GM12878 (cell line): ENCODE results near the gene CCDC102B. TPM values are rescaled to one million over a fixed set of nuclear protein-coding genes. Genes with fewer than 3 reads are reported as not detected.

ENCODE experiments used
- ATAC-seq: fragments of 200-7000 bp; cut with Tn5 transposase; 3 replicates; pipeline ENCODE4 v1.9.1; 2020; ENCODE audit warnings: mild to moderate bottlenecking, moderate library complexity
- BruUV-seq: library from RNA; stranded (reverse); fragments of 400-500 nt; replicated peaks from 2 replicates; lab custom pipeline; 2021; lab: Mats Ljungman, UMichigan
- CTCF ChIA-PET: fragments of 300-600 bp; sonication (Branson Sonifier 250); formaldehyde crosslinking; extraction: SDS; loops from one replicate; lab custom pipeline; 2021; ENCODE audit warnings: inconsistent platforms; lab: Yijun Ruan, JAX
- POLR2A ChIA-PET: fragments of 350-600 bp; formaldehyde crosslinking; extraction: SDS; loops from one replicate; lab custom pipeline; 2021; ENCODE audit warnings: inconsistent platforms; lab: Charles Lee
- RAD21 ChIA-PET: fragments of 300-600 bp; sonication (Branson Sonifier 250); formaldehyde crosslinking; loops from one replicate; lab custom pipeline; 2023; ENCODE audit warnings: antibody characterized with exemption; ENCODE audit not compliant: unreplicated experiment; lab: Charles Lee
- SMC1A ChIA-PET: fragments of 300-600 bp; sonication (Branson Sonifier 250); formaldehyde crosslinking; loops from one replicate; lab custom pipeline; 2023; ENCODE audit not compliant: unreplicated experiment, uncharacterized antibody; lab: Charles Lee
- DNase-seq: peaks from one replicate; pipeline ENCODE4 v3.0.0-alpha.2; 2011; ENCODE audit warnings: low read depth, low spot score
- FAIRE-seq: peaks from 3 replicates; lab custom pipeline; 2011; peaks lifted over from hg19 to GRCh38; lab: Jason Lieb, UNC
- H2AFZ ChIP-seq: 2 replicates; pipeline ENCODE4 v1.6.0; 2011; ENCODE audit warnings: low read depth, low read length, control low read depth; ENCODE audit not compliant: control insufficient read depth
- H3K27ac ChIP-seq: 2 replicates; pipeline ENCODE4 v1.5.1; 2011; ENCODE audit warnings: control low read depth; ENCODE audit not compliant: control insufficient read depth, insufficient read depth
- H3K27me3 ChIP-seq, 2 experiments: replicated peaks in 1 of 2; 2 replicates each; pipeline versions ENCODE4 v1.6.0 to v1.6.1; 2011; ENCODE audit warnings: low read length in 1 of 2; ENCODE audit not compliant: control insufficient read depth in 2 of 2, insufficient read depth in 2 of 2
- H3K36me3 ChIP-seq, 2 experiments: 2 replicates each; pipeline ENCODE4 v1.5.1; 2011; ENCODE audit warnings: low read length in 1 of 2; ENCODE audit not compliant: control insufficient read depth in 2 of 2, insufficient read depth in 2 of 2
- H3K4me1 ChIP-seq: 2 replicates; pipeline ENCODE4 v1.6.1; 2011; ENCODE audit warnings: mild to moderate bottlenecking, low read length, moderate library complexity, mixed read lengths; ENCODE audit not compliant: control insufficient read depth, insufficient read depth
- H3K4me2 ChIP-seq: 2 replicates; pipeline ENCODE4 v1.6.0; 2011; ENCODE audit warnings: control low read depth; ENCODE audit not compliant: control insufficient read depth, insufficient read depth
- H3K4me3 ChIP-seq: fragments of 200-600 bp; sonication (generic); 2 replicates; pipeline ENCODE4 v1.5.1; 2016
- H3K79me2 ChIP-seq: 2 replicates; pipeline ENCODE4 v1.6.0; 2011; ENCODE audit warnings: low read length; ENCODE audit not compliant: control insufficient read depth, insufficient read depth
- H3K9ac ChIP-seq: 2 replicates; pipeline ENCODE4 v1.8.0; 2011; ENCODE audit warnings: low read length, control low read depth, mixed read lengths; ENCODE audit not compliant: control insufficient read depth, insufficient read depth
- H3K9me3 ChIP-seq: replicated peaks from 3 replicates; pipeline ENCODE4 v1.5.1; 2011; ENCODE audit warnings: mild to moderate bottlenecking, low read length; ENCODE audit not compliant: control insufficient read depth, insufficient read depth
- H4K20me1 ChIP-seq: 2 replicates; pipeline ENCODE4 v1.6.0; 2011; ENCODE audit not compliant: control insufficient read depth, insufficient read depth
- ASH2L ChIP-seq: fragments of 300-600, 200-600 bp; sonication (generic); IDR thresholded peaks from 2 replicates; pipeline ENCODE4 v1.6.1; 2017; ENCODE audit warnings: low read depth, mild to moderate bottlenecking, borderline replicate concordance
- BRCA1 ChIP-seq: IDR thresholded peaks from 2 replicates; pipeline ENCODE4 v1.6.1; 2011; ENCODE audit warnings: low read depth, low read length, improper control_type of control experiment
- CBX3 ChIP-seq: fragments of 200-600 bp; sonication (generic); IDR thresholded peaks from 2 replicates; pipeline ENCODE4 v1.6.1; 2016; ENCODE audit warnings: low read depth, borderline replicate concordance
- E4F1 ChIP-seq: fragments of 450-650 bp; IDR thresholded peaks from 2 replicates; pipeline ENCODE4 v1.6.1; 2018; ENCODE audit warnings: borderline replicate concordance, mild to moderate bottlenecking; ENCODE audit not compliant: partially characterized antibody
- EED ChIP-seq: sonication (generic); IDR thresholded peaks from 2 replicates; pipeline ENCODE4 v1.6.1; 2016; ENCODE audit warnings: antibody characterized with exemption, low read depth
- ESRRA ChIP-seq: IDR thresholded peaks from 2 replicates; pipeline ENCODE4 v1.6.1; 2012; ENCODE audit warnings: mild to moderate bottlenecking, low read length, improper control_type of control experiment
- EZH2 ChIP-seq: IDR thresholded peaks from 2 replicates; pipeline ENCODE4 v1.6.1; 2012; ENCODE audit warnings: low read depth, mild to moderate bottlenecking, control low read depth, inconsistent platforms, low read length, borderline replicate concordance; ENCODE audit not compliant: control insufficient read depth
- JUND ChIP-seq: IDR thresholded peaks from 2 replicates; pipeline ENCODE4 v1.6.1; 2012; ENCODE audit warnings: low read depth, mild to moderate bottlenecking, low read length, improper control_type of control experiment, moderate library complexity
- KLF5 ChIP-seq: fragments of 450-650 bp; IDR thresholded peaks from 2 replicates; pipeline ENCODE4 v1.6.1; 2014; ENCODE audit warnings: mild to moderate bottlenecking; ENCODE audit not compliant: partially characterized antibody
- LARP7 ChIP-seq: fragments of 450-650 bp; IDR thresholded peaks from 2 replicates; pipeline ENCODE4 v1.6.1; 2017; ENCODE audit warnings: mild to moderate bottlenecking
- MEF2B ChIP-seq: fragments of 450-650 bp; IDR thresholded peaks from 2 replicates; pipeline ENCODE4 v1.6.1; 2018; ENCODE audit warnings: mild to moderate bottlenecking, moderate library complexity; ENCODE audit not compliant: partially characterized antibody, poor library complexity, severe bottlenecking
- POLR2A ChIP-seq: IDR thresholded peaks from 2 replicates; pipeline ENCODE4 v1.6.1; 2011; ENCODE audit warnings: low read depth, mild to moderate bottlenecking, low read length
- PRDM15 ChIP-seq: fragments of 450-650 bp; formaldehyde crosslinking; IDR thresholded peaks from 2 replicates; pipeline ENCODE4 v1.4.0; 2020; ENCODE audit warnings: mild to moderate bottlenecking, moderate library complexity
- SMAD1 ChIP-seq: fragments of 450-650 bp; IDR thresholded peaks from 2 replicates; pipeline ENCODE4 v1.6.1; 2018; ENCODE audit warnings: mild to moderate bottlenecking, low read depth; ENCODE audit not compliant: partially characterized antibody
- SP1 ChIP-seq: IDR thresholded peaks from one replicate; pipeline ENCODE4 v1.6.1; 2011; ENCODE audit warnings: low read depth, low read length
- SREBF2 ChIP-seq: IDR thresholded peaks from 2 replicates; pipeline ENCODE4 v1.6.1; 2012; ENCODE audit warnings: mild to moderate bottlenecking, low read length
- TAF1 ChIP-seq: IDR thresholded peaks from 2 replicates; pipeline ENCODE4 v1.6.1; 2011; ENCODE audit warnings: mild to moderate bottlenecking, low read depth, low read length, borderline replicate concordance
- ZNF24 ChIP-seq: fragments of 450-650 bp; IDR thresholded peaks from 2 replicates; pipeline ENCODE4 v1.6.1; 2017; ENCODE audit warnings: antibody characterized with exemption, mild to moderate bottlenecking
- in situ Hi-C: fragments of 300-500 bp; cut with MboI; formaldehyde crosslinking; loops from 9 replicates; pipeline ENCODE4 v1.14.3; 2018; ENCODE audit warnings: mixed read lengths
- intact Hi-C: fragments of 100-400 bp; cut with micrococcal nuclease; formaldehyde crosslinking; loops from one replicate; pipeline ENCODE4 v1.14.2; 2022; ENCODE audit not compliant: unreplicated experiment
- polyA plus RNA-seq, 11 experiments: library from polyadenylated mRNA; depleted of rRNA in 4 of 11; unstranded in 6 of 11; stranded (reverse) in 5 of 11; fragments of >200 nt; fragmentation: Nextera tagmentation in 4 of 11; fragmentation: Illumina TruSeq in 1 of 11; extraction: Ambion mirVana in 4 of 11; extraction: Trizol in 1 of 11; gene quantifications; 1 replicate in 1 of 11; 2 replicates in 10 of 11; pipeline versions ENCODE4 v1.2.1 to v1.2.3, GENCODE V29; 2011 to 2016; ENCODE audit warnings: inconsistent platforms in 2 of 11, missing spikeins in 2 of 11, low read depth in 1 of 11
- total RNA-seq, 4 experiments: library from RNA; depleted of rRNA in 3 of 4; stranded (reverse); fragments of >200 nt in 3 of 4; fragmentation: Illumina TruSeq in 1 of 4; extraction: Trizol in 1 of 4; gene quantifications; 2 replicates each; pipeline versions ENCODE4 v1.2.1 to v1.2.3, GENCODE V29; 2013 to 2021

Gene CCDC102B
- total and polyA plus RNA-seq, 10 of the 15 experiments (the other 5 are each of a cell fraction or from before 2014, with no cell fraction given): 2.7 to 4.7 (median 3.3) TPM

GRCh38 chr18:68940754-68941153 lies 142.9 kb downstream of the CCDC102B start:
- no peaks in the 10 kb centered on the region for H3K27me3 ChIP-seq
- in situ Hi-C loops: no loop called here
- H3K4me2 ChIP-seq: no peak overlapping the region
- no peaks in the 10 kb centered on the region for H3K9me3 ChIP-seq
- H3K4me1 ChIP-seq: no peaks in the 10 kb centered on the region
- CTCF ChIA-PET: interaction anchor here (1.0 kb wide), 1 partner anchor 9 kb away, joined by 4 read pairs; no protein-coding TSS in a partner anchor
- no peak overlapping the region for H2AFZ ChIP-seq
- no TSS peak for BruUV-seq
- TF ChIP-seq LARP7: no peak
- no peak for TF ChIP-seq PRDM15
- TF ChIP-seq SMAD1: no peak
- TF ChIP-seq SP1: no peak
- TF ChIP-seq JUND: no peak
- no peak for TF ChIP-seq TAF1
- no peak for TF ChIP-seq E4F1
- TF ChIP-seq KLF5: no peak
- TF ChIP-seq EZH2: no peak
- no peak for TF ChIP-seq ESRRA
- TF ChIP-seq MEF2B: no peak
- TF ChIP-seq POLR2A: no peak
- no peak for TF ChIP-seq CBX3
- TF ChIP-seq EED: no peak
- TF ChIP-seq BRCA1: no peak
- TF ChIP-seq ZNF24: no peak
- TF ChIP-seq ASH2L: no peak
- no peak for TF ChIP-seq SREBF2
- H4K20me1 ChIP-seq: no peaks in the 10 kb centered on the region
- DNase-seq (no peak), FAIRE-seq (no peak), ATAC-seq (no peak)
- H3K9ac ChIP-seq: no peak overlapping the region
- H3K27ac ChIP-seq: no peak overlapping the region
- H3K36me3 ChIP-seq: no peaks in the 10 kb centered on the region
- no peaks in the 10 kb centered on the region for H3K79me2 ChIP-seq
- POLR2A ChIA-PET: interaction anchor here (1.0 kb wide), 1 partner anchor 1253 kb away, joined by 3 read pairs; no protein-coding TSS in a partner anchor
- H3K4me3 ChIP-seq: no peak overlapping the region
- intact Hi-C loops: no loop called here
- SMC1A ChIA-PET: interaction anchor here (0.7 to 1.2 kb wide), 5 partner anchors 13 to 58 kb away, joined by 3 to 7 read pairs (median 3); no protein-coding TSS in a partner anchor
- RAD21 ChIA-PET: interaction anchor here (1.0 to 1.2 kb wide), 2 partner anchors 52 to 57 kb away, joined by 4 to 5 read pairs; no protein-coding TSS in a partner anchor
